ENCODE measurements around the gene CEP85L.
"Not testable (repeated sequence)": the region's sequence is repeated elsewhere in the genome, so short reads cannot be mapped to it uniquely, and the experiment has no call there.

The CEP85L gene

DNA sequence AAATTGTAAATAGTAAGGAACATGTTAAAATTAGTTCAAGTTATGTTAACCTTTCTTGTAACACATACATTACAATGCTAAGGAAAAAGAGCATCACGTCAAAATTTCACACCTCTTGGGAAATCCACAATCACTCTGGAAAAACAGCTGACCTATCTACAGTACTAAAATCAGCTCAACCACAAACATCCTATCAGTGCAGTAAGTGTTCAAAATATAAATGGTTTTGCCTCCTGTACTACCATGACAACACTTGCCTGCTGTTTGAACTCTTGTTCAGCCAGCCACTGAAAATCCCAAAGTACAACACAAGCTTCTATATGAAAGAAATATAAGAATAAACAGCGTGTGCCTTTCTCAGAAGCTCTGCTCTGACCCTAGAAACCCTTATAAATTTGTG, 186.8 kb downstream of the CEP85L start:
- Histone ChIP-seq H3K27me3 (ENCODE audit: control insufficient read depth, insufficient read depth, low read length) (no peaks in the 10 kb centered on the region), H3K9ac (ENCODE audit: low read depth, low read length) (no peak overlapping the region), H3K4me1 (ENCODE audit: control insufficient read depth, insufficient read depth, low read length) (no peaks in the 10 kb centered on the region), H3K36me3 (ENCODE audit: control insufficient read depth, insufficient read depth, low read length) (no peaks in the 10 kb centered on the region), H3K4me3 (ENCODE audit: low read depth, low read length) (no peak overlapping the region), H3K9me3 (ENCODE audit: control insufficient read depth, insufficient read depth, low read length) (no peaks in the 10 kb centered on the region)

GRCh38 chr6:118460958-118461470, 190.4 kb downstream of the CEP85L start:
- Histone ChIP-seq H3K4me1 (ENCODE audit: control insufficient read depth, insufficient read depth, low read length) (no peaks in the 10 kb centered on the region), H3K36me3 (ENCODE audit: control insufficient read depth, insufficient read depth, low read length) (no peaks in the 10 kb centered on the region), H3K27me3 (ENCODE audit: control insufficient read depth, insufficient read depth, low read length) (no peaks in the 10 kb centered on the region), H3K9ac (ENCODE audit: low read depth, low read length) (no peak overlapping the region), H3K9me3 (ENCODE audit: control insufficient read depth, insufficient read depth, low read length) (no peaks in the 10 kb centered on the region), H3K4me3 (ENCODE audit: low read depth, low read length) (no peak overlapping the region)

GRCh38 chr6:118456982-118457381, 194.4 kb downstream of the CEP85L start:
- Histone ChIP-seq H3K4me1 (ENCODE audit: control insufficient read depth, insufficient read depth, low read length) (no peaks in the 10 kb centered on the region), H3K27me3 (ENCODE audit: control insufficient read depth, insufficient read depth, low read length) (no peaks in the 10 kb centered on the region), H3K9ac (ENCODE audit: low read depth, low read length) (no peak overlapping the region), H3K4me3 (ENCODE audit: low read depth, low read length) (no peak overlapping the region), H3K9me3 (ENCODE audit: control insufficient read depth, insufficient read depth, low read length) (peaks cover 4% of the 10 kb centered on the region), H3K36me3 (ENCODE audit: control insufficient read depth, insufficient read depth, low read length) (no peaks in the 10 kb centered on the region)

DNA sequence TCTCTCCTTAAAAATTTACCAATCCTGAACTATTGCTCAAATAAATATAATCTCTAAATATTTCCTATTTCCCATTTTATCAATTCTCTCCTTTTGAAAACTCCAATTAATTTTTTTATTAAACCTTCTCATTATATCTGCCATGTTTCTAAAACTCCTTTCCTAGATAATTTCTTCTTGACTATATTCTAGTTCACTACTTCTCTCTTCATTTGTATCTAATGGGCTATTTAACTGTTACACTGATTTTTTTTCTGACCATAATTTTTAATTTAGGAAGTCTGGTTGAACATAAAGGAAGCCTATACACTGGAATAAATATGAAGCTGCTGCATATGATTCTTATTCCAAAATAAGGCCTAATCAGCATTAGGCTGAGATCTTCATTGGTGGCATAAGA, 199.6 kb downstream of the CEP85L start:
- no peak overlapping the region for H3K9ac ChIP-seq (ENCODE audit: low read depth, low read length)
- no peak overlapping the region for H3K4me3 ChIP-seq (ENCODE audit: low read depth, low read length)
- H3K27me3 ChIP-seq (ENCODE audit: control insufficient read depth, insufficient read depth, low read length), result no peaks in the 10 kb centered on the region
- H3K4me1 ChIP-seq (ENCODE audit: control insufficient read depth, insufficient read depth, low read length), result no peaks in the 10 kb centered on the region
- peaks cover 4% of the 10 kb centered on the region for H3K9me3 ChIP-seq (ENCODE audit: control insufficient read depth, insufficient read depth, low read length)
- H3K36me3 ChIP-seq (ENCODE audit: control insufficient read depth, insufficient read depth, low read length), result no peaks in the 10 kb centered on the region

DNA sequence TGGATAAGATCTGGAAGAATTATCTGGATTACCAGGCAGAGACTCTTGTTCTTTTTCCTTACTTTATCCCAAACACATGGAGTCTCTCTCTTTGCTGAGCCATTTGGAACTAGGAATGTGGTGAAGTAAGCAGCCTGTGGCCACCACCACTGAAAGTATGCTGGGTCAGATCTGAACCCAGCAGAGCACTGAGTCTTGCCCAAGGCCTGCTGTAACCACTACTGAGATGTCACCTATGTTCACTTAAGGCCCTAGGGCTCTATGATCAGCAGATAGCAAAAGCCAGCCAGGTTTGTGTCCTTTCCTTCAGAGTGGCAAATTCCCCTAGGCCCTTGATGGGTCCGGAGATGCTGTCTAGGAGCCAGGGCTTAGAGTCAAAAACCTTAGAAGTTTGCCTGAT, 206.6 kb downstream of the CEP85L start:
- Histone ChIP-seq H3K4me1 (ENCODE audit: control insufficient read depth, insufficient read depth, low read length) (no peaks in the 10 kb centered on the region), H3K36me3 (ENCODE audit: control insufficient read depth, insufficient read depth, low read length) (no peaks in the 10 kb centered on the region), H3K27me3 (ENCODE audit: control insufficient read depth, insufficient read depth, low read length) (no peaks in the 10 kb centered on the region), H3K9ac (ENCODE audit: low read depth, low read length) (no peak overlapping the region), H3K9me3 (ENCODE audit: control insufficient read depth, insufficient read depth, low read length) (peaks cover 5% of the 10 kb centered on the region), H3K4me3 (ENCODE audit: low read depth, low read length) (no peak overlapping the region)

DNA sequence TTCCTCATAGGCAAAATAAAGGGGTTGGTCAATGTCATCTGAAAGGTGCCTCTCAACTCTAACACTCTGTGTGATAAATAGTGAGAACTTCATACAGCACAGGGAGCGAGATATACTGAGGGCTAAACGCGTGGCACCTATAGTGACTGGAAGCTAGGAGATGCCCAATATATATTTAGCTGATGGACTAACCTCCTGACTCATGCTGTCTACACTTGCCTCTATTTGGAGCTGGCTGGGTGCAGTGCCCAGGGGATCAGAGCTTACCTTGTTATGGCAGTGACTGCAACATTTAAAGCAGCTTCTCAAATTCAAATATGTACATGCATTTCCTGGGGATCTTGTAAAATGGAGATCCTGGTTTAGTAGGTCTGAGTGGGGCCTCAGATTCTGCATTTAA, 214.9 kb downstream of the CEP85L start:
- H3K4me3 ChIP-seq (ENCODE audit: low read depth, low read length), result no peak overlapping the region
- H3K4me1 ChIP-seq (ENCODE audit: control insufficient read depth, insufficient read depth, low read length), result no peaks in the 10 kb centered on the region
- H3K27me3 ChIP-seq (ENCODE audit: control insufficient read depth, insufficient read depth, low read length), result no peaks in the 10 kb centered on the region
- H3K9ac ChIP-seq (ENCODE audit: low read depth, low read length), result no peak overlapping the region
- no peaks in the 10 kb centered on the region for H3K36me3 ChIP-seq (ENCODE audit: control insufficient read depth, insufficient read depth, low read length)
- no peaks in the 10 kb centered on the region for H3K9me3 ChIP-seq (ENCODE audit: control insufficient read depth, insufficient read depth, low read length)

DNA sequence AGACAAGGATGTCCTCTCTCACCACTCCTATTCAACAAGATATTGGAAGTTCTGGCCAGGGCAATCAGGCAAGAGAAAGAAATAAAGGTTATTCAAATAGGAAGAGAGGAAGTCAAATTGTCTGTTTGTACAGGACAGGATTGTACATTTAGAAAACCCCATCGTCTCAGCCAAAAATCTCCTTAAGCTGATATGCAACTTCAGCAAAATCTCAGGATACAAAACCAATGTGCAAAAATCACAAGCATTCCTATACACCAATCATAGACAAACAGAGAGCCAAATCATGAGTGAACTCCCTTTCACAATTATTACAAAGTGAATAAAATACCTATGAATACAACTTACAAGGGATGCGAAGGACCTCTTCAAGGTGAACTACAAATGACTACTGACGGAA, 217.2 kb downstream of the CEP85L start:
- H3K4me3 ChIP-seq (ENCODE audit: low read depth, low read length); H3K4me1 ChIP-seq (ENCODE audit: control insufficient read depth, insufficient read depth, low read length); H3K36me3 ChIP-seq (ENCODE audit: control insufficient read depth, insufficient read depth, low read length); H3K9ac ChIP-seq (ENCODE audit: low read depth, low read length); H3K9me3 ChIP-seq (ENCODE audit: control insufficient read depth, insufficient read depth, low read length); H3K27me3 ChIP-seq (ENCODE audit: control insufficient read depth, insufficient read depth, low read length): not testable (repeated sequence)

GRCh38 chr6:118421312-118421711, 230.1 kb downstream of the CEP85L start:
- H3K36me3 ChIP-seq (ENCODE audit: control insufficient read depth, insufficient read depth, low read length); H3K27me3 ChIP-seq (ENCODE audit: control insufficient read depth, insufficient read depth, low read length); H3K9me3 ChIP-seq (ENCODE audit: control insufficient read depth, insufficient read depth, low read length); H3K4me1 ChIP-seq (ENCODE audit: control insufficient read depth, insufficient read depth, low read length); H3K4me3 ChIP-seq (ENCODE audit: low read depth, low read length); H3K9ac ChIP-seq (ENCODE audit: low read depth, low read length): not testable (repeated sequence)

GRCh38 chr6:118419448-118420394, 231.7 kb downstream of the CEP85L start:
- no peaks in the 10 kb centered on the region for H3K36me3 ChIP-seq (ENCODE audit: control insufficient read depth, insufficient read depth, low read length)
- H3K4me3 ChIP-seq (ENCODE audit: low read depth, low read length), result no peak overlapping the region
- no peak overlapping the region for H3K9ac ChIP-seq (ENCODE audit: low read depth, low read length)
- no peaks in the 10 kb centered on the region for H3K4me1 ChIP-seq (ENCODE audit: control insufficient read depth, insufficient read depth, low read length)
- H3K9me3 ChIP-seq (ENCODE audit: control insufficient read depth, insufficient read depth, low read length), result no peaks in the 10 kb centered on the region
- H3K27me3 ChIP-seq (ENCODE audit: control insufficient read depth, insufficient read depth, low read length), result no peaks in the 10 kb centered on the region

Data from iPS-15b (cell line).